IMR-90 (cell line): Measurements from ENCODE around the gene ST6GALNAC3.

Experiments
- CEBPB ChIP-seq: IDR thresholded peaks from 2 replicates; pipeline ENCODE4 v1.6.1; 2012; ENCODE audit warnings: low read depth, low read length, improper control_type of control experiment
- CTCF ChIP-seq: conservative IDR thresholded peaks from 2 replicates; pipeline ENCODE4 v1.5.1; 2012; ENCODE audit warnings: mild to moderate bottlenecking, low read depth, low read length, improper control_type of control experiment
- ELK1 ChIP-seq: fragments of 150-350 bp; IDR thresholded peaks from 2 replicates; pipeline ENCODE4 v1.6.1; 2016; ENCODE audit warnings: low read depth, mild to moderate bottlenecking, low read length, moderate library complexity, borderline replicate concordance
- FOS ChIP-seq: fragments of 150-350 bp; IDR thresholded peaks from 2 replicates; pipeline ENCODE4 v1.6.1; 2016; ENCODE audit warnings: low read depth, low read length
- POLR2A ChIP-seq: IDR thresholded peaks from 2 replicates; pipeline ENCODE4 v1.6.1; 2012; ENCODE audit warnings: mild to moderate bottlenecking, low read depth, low read length
- RAD21 ChIP-seq: IDR thresholded peaks from 2 replicates; pipeline ENCODE4 v1.6.1; 2012; ENCODE audit warnings: low read length, improper control_type of control experiment
- RCOR1 ChIP-seq: IDR thresholded peaks from 2 replicates; pipeline ENCODE4 v1.6.1; 2012; ENCODE audit warnings: mild to moderate bottlenecking, low read length, improper control_type of control experiment; ENCODE audit not compliant: insufficient replicate concordance
- RFX5 ChIP-seq: IDR thresholded peaks from 2 replicates; pipeline ENCODE4 v1.8.0; 2012; ENCODE audit warnings: low read depth, mild to moderate bottlenecking, low read length, moderate library complexity
- SMC3 ChIP-seq: fragments of 150-350 bp; IDR thresholded peaks from 2 replicates; pipeline ENCODE4 v1.6.1; 2016; ENCODE audit warnings: low read depth, mild to moderate bottlenecking, antibody characterized with exemption, low read length, moderate library complexity
- USF2 ChIP-seq: fragments of 150-350 bp; IDR thresholded peaks from 2 replicates; pipeline ENCODE4 v1.6.1; 2017; ENCODE audit warnings: mild to moderate bottlenecking, antibody characterized with exemption, low read length, low read depth

DNA sequence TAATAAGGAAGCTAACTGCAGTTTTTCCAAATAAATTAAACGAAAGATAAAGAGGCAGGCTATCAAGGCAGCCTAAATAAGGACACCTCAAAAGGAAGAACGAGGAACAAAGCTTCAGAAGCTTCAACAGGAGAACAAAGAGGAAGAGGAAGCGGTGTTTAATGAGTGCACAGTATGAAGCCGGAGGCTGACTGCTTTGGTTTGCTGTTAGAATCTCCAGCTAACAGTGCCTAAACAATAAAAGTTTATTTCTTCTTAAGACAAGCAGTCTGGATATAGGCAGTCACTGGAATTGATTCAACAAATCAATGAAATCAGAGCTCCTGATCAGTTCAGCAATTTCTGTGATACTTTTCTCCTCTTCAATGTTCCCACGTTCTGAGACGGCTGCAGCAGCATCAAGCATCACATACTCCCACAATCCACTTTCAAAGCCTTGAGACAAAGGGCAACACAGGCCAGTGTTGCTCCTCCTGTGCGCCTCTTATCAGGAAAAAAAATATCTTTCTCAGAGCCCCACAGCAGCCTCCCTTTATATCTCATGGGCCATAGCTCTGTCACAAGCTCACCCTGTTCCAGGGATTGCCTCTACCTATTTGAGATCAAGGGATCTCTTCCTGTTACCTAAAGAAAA, 427.2 kb downstream of the ST6GALNAC3 start:
- TF ChIP-seq CTCF (no peak), POLR2A (no peak), SMC3 (no peak), ELK1 (no peak), RAD21 (no peak), CEBPB (no peak), FOS (no peak), USF2 (no peak), RFX5 (no peak), RCOR1 (no peak)
